Measurements from ENCODE around the gene SBNO1.
"Not testable (repeated sequence)": the region's sequence is repeated elsewhere in the genome, so short reads cannot be mapped to it uniquely, and the experiment has no call there.

The SBNO1 gene

DNA sequence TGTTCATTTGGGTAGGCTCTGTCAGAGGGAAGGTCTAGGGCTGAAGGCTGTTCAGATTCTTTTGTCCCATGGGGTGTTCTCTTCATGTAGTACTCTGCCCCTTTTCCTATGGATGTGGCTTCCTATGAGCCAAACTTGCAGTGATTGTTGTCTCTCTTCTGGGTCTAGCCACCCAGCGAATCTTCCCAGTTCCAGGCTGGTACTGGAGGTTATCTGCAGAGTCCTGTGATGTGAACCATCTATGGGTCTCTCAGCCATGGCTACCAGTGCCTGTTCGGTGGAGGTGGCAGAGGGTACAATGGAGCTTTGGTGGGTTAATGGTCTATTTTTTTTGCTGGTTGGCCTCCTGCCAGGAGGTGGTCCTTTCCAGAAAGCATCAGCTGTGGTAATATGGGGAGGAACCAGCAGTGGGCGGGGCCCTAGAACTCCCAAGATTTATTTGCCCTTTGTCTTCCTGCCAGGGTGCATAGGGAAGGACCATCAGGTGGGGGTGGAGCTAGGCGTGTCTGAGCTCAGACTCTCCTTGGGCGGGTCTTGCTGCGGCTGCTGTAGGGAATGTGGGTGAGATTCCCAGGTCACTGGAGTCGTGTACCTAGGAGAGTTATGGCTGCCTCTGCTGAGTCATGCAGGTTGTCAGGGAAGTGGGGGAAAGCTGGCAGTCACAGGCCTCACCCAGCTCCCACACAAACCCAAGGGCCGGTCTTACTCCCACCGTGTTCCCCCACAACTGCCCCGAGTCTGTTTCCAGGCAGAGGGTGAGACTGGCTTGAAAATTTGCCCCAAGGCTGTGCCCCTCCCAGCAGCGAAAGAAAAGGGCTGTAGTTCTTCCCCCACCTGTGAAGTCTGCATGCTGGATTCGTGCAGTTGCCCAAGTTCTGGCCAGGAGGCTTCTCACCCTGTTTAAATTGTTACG lies 113.9 kb downstream of the SBNO1 start:
- no peak overlapping the region for H3K4me3 ChIP-seq (ENCODE audit: low read depth, low read length)

DNA sequence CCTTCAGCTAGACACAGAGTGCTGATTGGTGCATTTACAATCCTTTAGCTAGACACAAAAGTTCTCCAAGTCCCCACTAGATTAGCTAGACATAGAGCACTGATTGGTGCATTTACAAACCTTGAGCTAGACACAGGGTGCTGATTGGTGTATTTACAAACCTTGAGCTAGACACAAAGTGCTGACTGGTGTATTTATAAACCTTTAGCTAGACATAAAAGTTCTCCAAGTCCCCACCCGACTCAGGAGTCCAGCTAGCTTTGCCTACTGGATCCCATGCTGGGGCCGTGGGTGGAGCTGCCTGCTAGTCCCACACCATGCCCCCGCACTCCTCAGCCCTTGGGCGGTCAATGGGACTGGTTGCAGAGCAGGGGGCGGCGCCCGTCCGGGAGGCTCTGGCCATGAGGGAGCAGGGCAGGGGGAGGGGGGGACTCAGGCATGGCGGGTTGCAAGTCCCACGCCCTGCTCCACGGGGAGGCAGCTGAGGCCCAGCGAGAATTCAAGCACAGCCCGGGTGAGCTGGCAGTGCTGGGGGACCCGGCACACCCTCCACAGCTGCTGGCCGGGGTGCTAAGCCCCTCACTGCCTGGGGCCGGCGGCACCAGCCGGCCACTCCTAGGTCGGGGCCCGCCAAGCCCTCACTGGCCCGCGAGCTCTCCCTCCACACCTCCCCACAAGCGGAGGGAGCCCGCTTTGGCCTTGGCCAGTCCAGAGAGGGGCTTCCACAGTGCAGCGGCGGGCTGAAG lies 115.5 kb downstream of the SBNO1 start:
- not testable (repeated sequence) for H3K4me3 ChIP-seq (ENCODE audit: low read depth, low read length)

DNA sequence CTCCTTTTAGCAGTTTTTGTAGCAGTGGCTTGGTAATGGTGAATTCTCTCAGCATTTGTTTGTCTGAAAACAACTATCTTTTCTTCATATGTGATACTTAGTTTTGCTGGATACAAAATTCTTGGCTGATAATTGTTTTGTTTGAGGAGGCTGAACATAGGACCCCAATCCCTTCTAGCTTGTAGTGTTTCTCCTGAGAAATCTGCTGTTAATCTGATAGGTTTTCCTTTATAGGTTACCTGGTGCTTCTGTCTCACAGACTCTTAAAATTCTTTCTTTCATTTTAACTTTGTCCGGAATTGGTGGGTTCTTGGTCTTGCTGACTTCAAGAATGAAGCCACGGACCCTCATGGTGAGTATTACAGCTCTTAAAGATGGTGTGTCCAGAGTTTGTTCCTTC lies 116.5 kb downstream of the SBNO1 start:
- not testable (repeated sequence) for H3K4me3 ChIP-seq (ENCODE audit: low read depth, low read length)

DNA sequence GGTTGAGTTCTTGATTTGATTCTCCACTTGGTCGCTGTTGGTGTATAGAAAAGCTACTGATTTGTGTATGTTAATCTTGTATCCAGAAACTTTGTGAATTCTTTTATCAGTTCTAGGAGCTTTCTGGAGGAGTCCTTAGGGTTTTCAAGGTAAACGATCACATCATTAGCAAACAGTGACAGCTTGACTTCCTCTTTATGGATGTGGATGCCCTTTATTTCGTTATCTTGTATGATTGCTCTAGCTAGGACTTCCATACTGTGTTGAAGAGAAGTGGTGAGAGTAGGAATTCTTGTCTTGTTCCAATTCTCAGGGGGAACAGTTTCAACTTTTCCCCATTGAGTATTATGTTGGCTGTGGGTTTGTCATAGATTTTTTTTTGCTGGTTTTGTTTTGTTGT lies 119.0 kb downstream of the SBNO1 start:
- H3K4me3 ChIP-seq (ENCODE audit: low read depth, low read length), result no peak overlapping the region

DNA sequence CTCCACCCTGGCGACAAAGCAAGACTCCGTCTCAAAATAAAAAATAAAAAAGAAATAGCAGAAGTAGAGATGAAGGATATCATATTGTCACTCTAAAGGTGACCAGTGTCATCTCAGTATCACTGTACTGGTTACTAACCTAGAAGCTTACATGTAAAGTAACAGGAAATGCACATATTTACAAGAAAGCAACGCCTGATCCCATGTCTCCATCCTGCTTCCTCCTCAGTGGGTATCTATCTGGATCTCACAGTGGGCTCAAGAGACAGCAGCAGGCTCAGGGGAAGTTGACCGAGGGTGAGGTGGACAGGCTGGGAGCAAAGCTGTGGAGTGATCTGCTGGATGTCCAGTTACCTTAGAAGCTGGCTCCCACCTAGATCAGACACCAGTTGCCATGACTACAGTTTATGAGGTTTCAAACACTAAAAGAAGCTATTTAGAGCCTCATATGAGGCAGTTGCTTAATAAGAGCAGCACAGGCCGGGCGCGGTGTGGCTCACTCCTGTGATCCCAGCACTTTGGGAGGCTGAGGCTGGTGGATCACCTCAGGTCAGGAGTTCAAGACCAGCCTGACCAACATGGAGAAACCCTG lies 120.9 kb downstream of the SBNO1 start:
- no peak overlapping the region for H3K4me3 ChIP-seq (ENCODE audit: low read depth, low read length)

DNA sequence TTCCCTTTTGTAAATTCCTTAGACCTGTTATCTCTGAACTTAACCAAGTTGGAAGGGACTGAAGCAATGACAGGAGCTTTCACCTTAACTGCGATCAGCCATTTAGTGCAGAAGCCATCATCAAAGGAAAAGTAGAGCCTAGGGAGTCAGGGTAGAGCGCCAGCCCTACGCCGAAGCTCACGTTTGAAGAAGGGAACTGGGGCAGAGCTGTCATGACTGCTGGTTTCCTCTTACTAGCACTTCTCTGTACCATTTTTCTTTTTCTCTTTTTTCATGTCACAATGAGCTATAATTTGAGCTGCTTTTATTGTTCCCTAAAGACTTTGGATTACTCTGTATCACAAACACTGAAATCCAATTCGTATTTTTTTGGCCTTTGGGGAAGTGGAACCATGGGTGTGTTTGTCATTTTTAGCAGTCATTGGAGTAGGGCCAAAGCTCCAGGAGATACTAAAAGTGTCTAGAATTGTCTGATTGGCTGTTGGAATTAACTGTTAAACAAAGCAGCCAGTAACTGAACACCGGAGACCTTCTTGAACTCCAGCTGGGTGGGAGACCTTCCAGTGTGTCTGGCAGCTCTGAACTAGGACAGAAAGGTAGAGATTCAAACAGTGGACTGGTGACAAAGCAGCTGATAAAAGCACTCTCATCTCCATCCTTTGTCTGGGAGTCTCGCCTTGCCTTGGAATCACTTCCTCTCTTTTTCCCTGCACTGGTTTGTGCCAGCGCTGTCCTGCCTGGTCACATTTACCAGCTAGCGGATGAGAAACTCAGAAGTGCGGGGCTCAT lies 122.3 kb downstream of the SBNO1 start:
- no peak overlapping the region for H3K4me3 ChIP-seq (ENCODE audit: low read depth, low read length)
